Mucosa of descending colon (tissue), 3 donors: ENCODE data around the gene CPT1A. TPM values are rescaled to one million over a fixed set of nuclear protein-coding genes. Genes with fewer than 3 reads are reported as not detected.
A peak's percentile ranks its signal among the peaks of the same experiment; 100 is the strongest.

Experiments
- ATAC-seq: fragments of 200-7000 bp; cut with Tn5 transposase; one replicate; pipeline ENCODE4 v1.9.1; 2020; ENCODE audit warnings: mild to moderate bottlenecking, moderate library complexity
- DNase-seq, 3 donors: peaks; one replicate each; pipeline ENCODE4 v3.0.0-alpha.2; 2020
- H3K36me3 ChIP-seq: fragments of 200-600 bp; one replicate; pipeline ENCODE4 v1.8.0; 2021; ENCODE audit warnings: low read depth, mild to moderate bottlenecking
- H3K4me1 ChIP-seq: fragments of 200-600 bp; one replicate; pipeline ENCODE4 v1.8.0; 2021; ENCODE audit warnings: low read depth, mild to moderate bottlenecking
- H3K4me3 ChIP-seq: fragments of 200-600 bp; one replicate; pipeline ENCODE4 v1.8.0; 2021; ENCODE audit warnings: mild to moderate bottlenecking
- H3K9me3 ChIP-seq: fragments of 200-600 bp; one replicate; pipeline ENCODE4 v1.8.0; 2021; ENCODE audit warnings: mild to moderate bottlenecking
- CTCF ChIP-seq: fragments of 200-600 bp; IDR thresholded peaks from one replicate; pipeline ENCODE4 v1.8.0; 2022; ENCODE audit warnings: antibody characterized with exemption, mild to moderate bottlenecking
- intact Hi-C, 2 donors: fragments of 100-400 bp; cut with DNase I in 1 of 2; cut with micrococcal nuclease in 1 of 2; formaldehyde crosslinking; loops; one replicate each; pipeline versions ENCODE4 v1.11.0 to v1.11.1; 2022; cut with DNase I, micrococcal nuclease
- total RNA-seq, 3 donors: library from RNA; stranded (reverse); fragmentation: NEBNext Ultra II Directional in 2 of 3; extraction: Animal tissue kit (Norgen Biotek cat#: 25700) in 2 of 3; gene quantifications; one replicate each; pipeline versions ENCODE4 v1.2.1 to v1.2.4, GENCODE V29; 2021 to 2023
- donor health status: DM: no; HTN: no; CAD: no; lungs with moderate emphysema.
- donor health status: DM: no; HTN: no; CAD: no.
- donor health status: DM: no; HTN: yes; CAD: no.

The CPT1A gene
- total RNA-seq, 3 donors from 2014 or later = 130 to 191 (median 144) TPM

- DNase-seq = peak in 1 of 3 donors; percentile 37
- no peak overlapping the region for H3K4me3 ChIP-seq
- H3K36me3 ChIP-seq = no peaks in the 10 kb centered on the region
- no peak for TF ChIP-seq CTCF
- H3K9me3 ChIP-seq = no peaks in the 10 kb centered on the region
- ATAC-seq = no peak
- intact Hi-C loops = no loop called here
- H3K4me1 ChIP-seq = peaks cover 83% of the 10 kb centered on the region
Measured at GRCh38 chr11:68835328-68835727, 6.4 kb downstream of the CPT1A start.

- no peaks in the 10 kb centered on the region for H3K36me3 ChIP-seq
- TF ChIP-seq CTCF = no peak
- H3K9me3 ChIP-seq = no peaks in the 10 kb centered on the region
- intact Hi-C loops = no loop called here
- DNase-seq (peak in 1 of 3 donors; percentile 46), ATAC-seq (peak; percentile 22)
- peaks cover 97% of the 10 kb centered on the region for H3K4me1 ChIP-seq
- no peak overlapping the region for H3K4me3 ChIP-seq
Measured at GRCh38 chr11:68832476-68833181, 9.1 kb downstream of the CPT1A start.

GRCh38 chr11:68831124-68831523 is 10.6 kb downstream of the CPT1A start:
- Histone ChIP-seq H3K4me1 (peaks cover 97% of the 10 kb centered on the region), H3K36me3 (no peaks in the 10 kb centered on the region), H3K4me3 (no peak overlapping the region), H3K9me3 (no peaks in the 10 kb centered on the region)
- intact Hi-C loops = no loop called here
- DNase-seq = peak; percentile 80 to 85 (median 81)
- TF ChIP-seq CTCF = no peak
- peak; percentile 77 for ATAC-seq

GRCh38 chr11:68829581-68829980 is 12.1 kb downstream of the CPT1A start:
- Histone ChIP-seq H3K36me3 (no peaks in the 10 kb centered on the region), H3K9me3 (no peaks in the 10 kb centered on the region), H3K4me3 (no peak overlapping the region), H3K4me1 (peaks cover 94% of the 10 kb centered on the region)
- no peak for TF ChIP-seq CTCF
- ATAC-seq (no peak), DNase-seq (no peak)
- intact Hi-C loops = no loop called here

GRCh38 chr11:68828957-68829356 is 12.8 kb downstream of the CPT1A start:
- H3K4me3 ChIP-seq = no peak overlapping the region
- H3K4me1 ChIP-seq = peaks cover 88% of the 10 kb centered on the region
- no peaks in the 10 kb centered on the region for H3K36me3 ChIP-seq
- H3K9me3 ChIP-seq = no peaks in the 10 kb centered on the region
- ATAC-seq (no peak), DNase-seq (no peak)
- intact Hi-C loops = no loop called here
- TF ChIP-seq CTCF = no peak
